ENCODE data around the gene TP53I13.
A peak's percentile ranks its signal among the peaks of the same experiment; 100 is the strongest.

Gene TP53I13

GRCh38 chr17:29567554-29568330, 759 bp upstream of the TP53I13 start:
- peak; percentile 78 to 80 for DNase-seq

GRCh38 chr17:29569245-29569950, 897 bp downstream of the TP53I13 start:
- DNase-seq: no peak

GRCh38 chr17:29570521-29570920, 2.0 kb downstream of the TP53I13 start:
- DNase-seq: no peak

GRCh38 chr17:29571486-29571882, 3.0 kb downstream of the TP53I13 start:
- DNase-seq: no peak

GRCh38 chr17:29571883-29572681, 3.6 kb downstream of the TP53I13 start:
- no peak for DNase-seq

- DNase-seq: peak; percentile 54 to 67
Measured at GRCh38 chr17:29572691-29573557, 4.4 kb downstream of the TP53I13 start.

- DNase-seq: no peak
Measured at GRCh38 chr17:29573558-29573869, 5.0 kb downstream of the TP53I13 start.

- no peak for DNase-seq
Measured at GRCh38 chr17:29573871-29574731, 5.6 kb downstream of the TP53I13 start.

- DNase-seq: no peak
Measured at GRCh38 chr17:29574732-29575510, 6.4 kb downstream of the TP53I13 start.

- no peak for DNase-seq
Measured at GRCh38 chr17:29575511-29576213, 7.2 kb downstream of the TP53I13 start.

- no peak for DNase-seq
Measured at GRCh38 chr17:29576214-29577000, 7.9 kb downstream of the TP53I13 start.

GRCh38 chr17:29577001-29577370, 8.5 kb downstream of the TP53I13 start:
- DNase-seq: no peak

- DNase-seq: no peak
Measured at GRCh38 chr17:29577385-29578211, 9.1 kb downstream of the TP53I13 start.

- DNase-seq: no peak
Measured at GRCh38 chr17:29578626-29579485, 10.4 kb downstream of the TP53I13 start.

GRCh38 chr17:29579866-29580771, 11.6 kb downstream of the TP53I13 start:
- DNase-seq: peak; percentile 91

GRCh38 chr17:29581583-29582253, 13.2 kb downstream of the TP53I13 start:
- no peak for DNase-seq

All from CD4-positive, alpha-beta T cell treated with Interleukin-1 beta for 1 hour (primary cell).